Loucy (cell line): ENCODE measurements around the gene MARK4.
"Not testable (repeated sequence)": the region's sequence is repeated elsewhere in the genome, so short reads cannot be mapped to it uniquely, and the experiment has no call there.

ENCODE experiments used
- H2AFZ ChIP-seq: fragments of 200-600 bp; sonication (generic); 2 replicates; pipeline ENCODE4 v1.6.0; 2016; ENCODE audit warnings: antibody characterized with exemption, mild to moderate bottlenecking, low read length, moderate library complexity
- H3F3A ChIP-seq: fragments of 200-600 bp; 2 replicates; pipeline ENCODE4 v1.6.0; 2016; ENCODE audit warnings: antibody characterized with exemption, low read depth, mild to moderate bottlenecking
- H3K27me3 ChIP-seq: fragments of 200-600 bp; sonication (generic); 2 replicates; pipeline ENCODE4 v1.6.1; 2014; ENCODE audit warnings: low read length, mild to moderate bottlenecking; ENCODE audit not compliant: insufficient read depth, poor library complexity, severe bottlenecking
- H3K36me3 ChIP-seq: fragments of 200-600 bp; sonication (generic); 2 replicates; pipeline ENCODE4 v1.6.1; 2016; ENCODE audit warnings: low read length; ENCODE audit not compliant: insufficient read depth
- H3K4me1 ChIP-seq: fragments of 200-600 bp; sonication (generic); 2 replicates; pipeline ENCODE4 v1.5.1; 2014; ENCODE audit warnings: low read length, mild to moderate bottlenecking; ENCODE audit not compliant: insufficient read depth, poor library complexity, severe bottlenecking
- H3K4me2 ChIP-seq: fragments of 200-600 bp; sonication (generic); 2 replicates; pipeline ENCODE4 v1.6.0; 2014; ENCODE audit warnings: antibody characterized with exemption, low read length, low read depth, mild to moderate bottlenecking; ENCODE audit not compliant: poor library complexity, severe bottlenecking
- H3K4me3 ChIP-seq: fragments of 200-600 bp; sonication (generic); 2 replicates; pipeline ENCODE4 v1.5.1; 2014; ENCODE audit warnings: low read length, mild to moderate bottlenecking, mixed read lengths; ENCODE audit not compliant: poor library complexity, severe bottlenecking
- H3K79me2 ChIP-seq: fragments of 200-600 bp; sonication (generic); 2 replicates; pipeline ENCODE4 v1.6.1; 2014; ENCODE audit warnings: low read length; ENCODE audit not compliant: insufficient read depth
- H3K9ac ChIP-seq: fragments of 200-600 bp; sonication (generic); 2 replicates; pipeline ENCODE4 v1.6.0; 2014; ENCODE audit warnings: mild to moderate bottlenecking, low read depth, low read length, moderate library complexity; ENCODE audit not compliant: poor library complexity, severe bottlenecking
- H3K9me2 ChIP-seq: fragments of 200-600 bp; sonication (generic); replicated peaks from 2 replicates; pipeline ENCODE4 v1.6.1; 2016; ENCODE audit warnings: low read depth, low read length, mixed read lengths
- H3K9me3 ChIP-seq: fragments of 200-600 bp; sonication (generic); 2 replicates; pipeline ENCODE4 v1.6.1; 2014; ENCODE audit warnings: mild to moderate bottlenecking, antibody characterized with exemption, low read length, low read depth; ENCODE audit not compliant: insufficient read depth
- H4K20me1 ChIP-seq: fragments of 200-600 bp; sonication (generic); 2 replicates; pipeline ENCODE4 v1.6.0; 2014; ENCODE audit warnings: antibody characterized with exemption, low read length, mild to moderate bottlenecking; ENCODE audit not compliant: insufficient read depth, poor library complexity, severe bottlenecking
- CTCF ChIP-seq: fragments of 200-600 bp; sonication (generic); conservative IDR thresholded peaks from 2 replicates; pipeline ENCODE4 v1.5.1; 2014; ENCODE audit warnings: mild to moderate bottlenecking, antibody characterized with exemption, low read length
- EZH2phosphoT487 ChIP-seq: fragments of 200-600 bp; IDR thresholded peaks from 2 replicates; pipeline ENCODE4 v1.6.1; 2018; ENCODE audit warnings: antibody characterized with exemption, mild to moderate bottlenecking, moderate library complexity, borderline replicate concordance

Gene MARK4

DNA sequence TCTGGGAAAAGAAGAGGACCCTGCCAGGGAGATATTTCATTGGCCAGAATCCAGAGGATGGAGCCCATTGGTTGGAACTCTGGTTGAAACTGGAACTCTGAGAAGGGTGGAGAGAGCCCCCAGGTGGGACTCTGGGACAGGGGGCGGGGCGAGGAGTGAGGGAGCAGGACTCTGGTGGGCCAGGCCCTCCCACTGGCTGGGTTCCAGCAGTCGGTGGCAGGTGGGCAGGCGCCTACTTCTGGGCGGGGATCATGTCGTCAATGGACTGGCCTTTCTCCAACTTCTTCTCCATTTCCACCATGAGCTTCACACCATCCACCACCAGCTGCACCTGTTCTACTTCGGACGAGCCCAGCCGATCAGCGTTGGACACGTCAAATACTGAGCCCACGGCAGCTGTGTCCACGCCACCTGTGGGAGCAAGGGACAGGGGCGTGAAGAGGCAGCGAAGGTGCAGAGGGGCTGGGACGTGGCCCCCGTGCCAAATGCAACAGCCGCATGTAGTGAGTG is 55.5 kb downstream of the MARK4 start:
- Histone ChIP-seq H3K27me3 (no peaks in the 10 kb centered on the region), H2AFZ (no peak overlapping the region), H3F3A (no peaks in the 10 kb centered on the region), H3K9me3 (no peaks in the 10 kb centered on the region), H3K4me2 (no peak overlapping the region), H3K9me2 (no peaks in the 10 kb centered on the region), H4K20me1 (no peaks in the 10 kb centered on the region), H3K36me3 (no peaks in the 10 kb centered on the region), H3K4me1 (peaks cover 2% of the 10 kb centered on the region), H3K9ac (no peak overlapping the region), H3K79me2 (no peaks in the 10 kb centered on the region), H3K4me3 (no peak overlapping the region)
- no peak for TF ChIP-seq CTCF
- no peak for TF ChIP-seq EZH2phosphoT487

DNA sequence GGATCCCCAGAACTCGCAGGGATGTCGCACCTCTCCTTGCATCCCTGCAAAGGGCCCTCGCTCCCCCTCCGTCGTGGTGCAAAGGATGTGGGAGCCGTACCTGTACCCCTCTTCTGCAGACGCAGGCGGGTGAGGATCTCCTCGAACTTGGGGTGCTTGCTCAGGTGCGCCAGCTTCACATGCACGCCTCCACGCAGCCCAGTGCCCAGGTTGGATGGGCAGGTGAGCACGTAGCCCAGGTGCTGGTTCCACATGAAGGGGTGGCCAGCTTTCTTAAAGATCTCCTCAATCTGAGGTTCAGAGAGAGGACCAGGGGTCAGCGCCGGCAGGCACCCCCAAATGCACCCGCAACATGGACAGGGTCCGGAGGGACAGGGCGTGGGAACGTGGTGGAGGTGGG is 56.3 kb downstream of the MARK4 start:
- no peak overlapping the region for H2AFZ ChIP-seq
- no peaks in the 10 kb centered on the region for H3K36me3 ChIP-seq
- TF ChIP-seq CTCF = no peak
- TF ChIP-seq EZH2phosphoT487 = no peak
- H3K4me2 ChIP-seq = no peak overlapping the region
- H3F3A ChIP-seq = no peaks in the 10 kb centered on the region
- H3K9me2 ChIP-seq = no peaks in the 10 kb centered on the region
- no peak overlapping the region for H3K9ac ChIP-seq
- H3K9me3 ChIP-seq = no peaks in the 10 kb centered on the region
- H3K27me3 ChIP-seq = no peaks in the 10 kb centered on the region
- no peak overlapping the region for H3K4me3 ChIP-seq
- no peaks in the 10 kb centered on the region for H4K20me1 ChIP-seq
- H3K79me2 ChIP-seq = no peaks in the 10 kb centered on the region
- H3K4me1 ChIP-seq = peaks cover 5% of the 10 kb centered on the region

GRCh38 chr19:45309322-45309721 is 58.3 kb downstream of the MARK4 start:
- not testable (repeated sequence) for H3K79me2 ChIP-seq, H3K9me3 ChIP-seq, H3K36me3 ChIP-seq, H2AFZ ChIP-seq, H4K20me1 ChIP-seq, H3K9ac ChIP-seq, H3K4me3 ChIP-seq, H3K27me3 ChIP-seq, H3K4me2 ChIP-seq, H3K4me1 ChIP-seq, H3F3A ChIP-seq, H3K9me2 ChIP-seq

DNA sequence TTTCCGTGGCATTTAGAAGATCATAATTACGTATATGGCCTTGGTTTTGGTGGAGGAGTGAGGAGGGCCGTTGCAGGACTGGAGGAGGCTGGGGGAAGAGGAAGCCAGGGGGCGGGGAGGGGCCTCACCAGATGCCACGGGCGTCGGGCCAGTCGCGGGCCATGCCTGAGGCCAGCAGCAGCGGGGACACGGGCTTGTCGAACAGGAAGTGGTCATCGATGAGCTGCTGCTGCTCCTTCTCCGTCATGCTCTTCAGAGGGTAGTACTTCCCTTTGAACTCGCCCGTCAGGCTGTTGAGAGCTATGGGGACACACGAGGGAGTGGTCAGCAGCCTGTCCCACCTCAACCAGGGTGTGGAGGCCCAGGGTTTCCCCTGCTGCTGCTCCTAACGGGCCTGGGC is 60.5 kb downstream of the MARK4 start:
- H3F3A ChIP-seq = no peaks in the 10 kb centered on the region
- H3K9me3 ChIP-seq = no peaks in the 10 kb centered on the region
- no peaks in the 10 kb centered on the region for H3K79me2 ChIP-seq
- peaks cover 5% of the 10 kb centered on the region for H3K4me1 ChIP-seq
- no peaks in the 10 kb centered on the region for H3K36me3 ChIP-seq
- H3K9me2 ChIP-seq = no peaks in the 10 kb centered on the region
- H3K27me3 ChIP-seq = no peaks in the 10 kb centered on the region
- no peak overlapping the region for H3K4me3 ChIP-seq
- TF ChIP-seq EZH2phosphoT487 (no peak), CTCF (no peak)
- H4K20me1 ChIP-seq = no peaks in the 10 kb centered on the region
- no peak overlapping the region for H3K9ac ChIP-seq
- H2AFZ ChIP-seq = no peak overlapping the region; the same call in 1 of the 2 replicates
- no peak overlapping the region for H3K4me2 ChIP-seq

- H2AFZ ChIP-seq, H4K20me1 ChIP-seq, H3F3A ChIP-seq, H3K9ac ChIP-seq, H3K4me1 ChIP-seq, H3K9me2 ChIP-seq, H3K27me3 ChIP-seq, H3K36me3 ChIP-seq, H3K9me3 ChIP-seq, H3K4me3 ChIP-seq, H3K4me2 ChIP-seq, H3K79me2 ChIP-seq: not testable (repeated sequence)
Measured at GRCh38 chr19:45312285-45312684, 61.2 kb downstream of the MARK4 start.
